Rectal smooth muscle tissue (tissue), 1 donor: ENCODE measurements around the gene TPRX2.
"Not testable (repeated sequence)": the region's sequence is repeated elsewhere in the genome, so short reads cannot be mapped to it uniquely, and the experiment has no call there.

Experiments used
- H3K27ac ChIP-seq: one replicate; pipeline ENCODE4 v1.7.0; 2013; ENCODE audit warnings: low read depth, low read length, inconsistent platforms
- H3K27me3 ChIP-seq: one replicate; pipeline ENCODE4 v1.7.0; 2013; ENCODE audit warnings: low read length; ENCODE audit not compliant: control insufficient read depth, insufficient read depth
- H3K36me3 ChIP-seq: one replicate; pipeline ENCODE4 v1.7.0; 2013; ENCODE audit warnings: low read length; ENCODE audit not compliant: control insufficient read depth, insufficient read depth
- H3K4me1 ChIP-seq: one replicate; pipeline ENCODE4 v1.7.0; 2013; ENCODE audit warnings: low read length; ENCODE audit not compliant: control insufficient read depth, insufficient read depth
- H3K4me3 ChIP-seq: one replicate; pipeline ENCODE4 v1.7.0; 2013; ENCODE audit warnings: low read length
- H3K9ac ChIP-seq: one replicate; pipeline ENCODE4 v1.7.0; 2013; ENCODE audit warnings: low read length

Gene TPRX2

GRCh38 chr19:47899335-47899734 is 40.3 kb downstream of the TPRX2 start:
- Histone ChIP-seq H3K4me1 (no peaks in the 10 kb centered on the region), H3K27me3 (no peaks in the 10 kb centered on the region), H3K36me3 (no peaks in the 10 kb centered on the region), H3K4me3 (no peak overlapping the region), H3K9ac (no peak overlapping the region), H3K27ac (no peak overlapping the region)

- no peak overlapping the region for H3K4me3 ChIP-seq
- H3K27me3 ChIP-seq = no peaks in the 10 kb centered on the region
- H3K36me3 ChIP-seq = no peaks in the 10 kb centered on the region
- no peak overlapping the region for H3K27ac ChIP-seq
- H3K4me1 ChIP-seq = no peaks in the 10 kb centered on the region
- no peak overlapping the region for H3K9ac ChIP-seq
These were observed 42.3 kb downstream of the TPRX2 start for GRCh38 chr19:47901370-47901769.

GRCh38 chr19:47909350-47909749 is 50.3 kb downstream of the TPRX2 start:
- H3K27me3 ChIP-seq, H3K4me3 ChIP-seq, H3K9ac ChIP-seq: not testable (repeated sequence)

GRCh38 chr19:47910191-47910590 is 51.2 kb downstream of the TPRX2 start:
- H3K9ac ChIP-seq, H3K27ac ChIP-seq, H3K36me3 ChIP-seq, H3K4me3 ChIP-seq, H3K4me1 ChIP-seq, H3K27me3 ChIP-seq: not testable (repeated sequence)

More at GRCh38 chr19:47909350-47909749, 50.3 kb downstream of the TPRX2 start:
- H3K36me3 ChIP-seq, H3K27ac ChIP-seq, H3K4me1 ChIP-seq: not testable (repeated sequence)
